NCI-H2029 treated with DMSO at 0.1 percent for 48 hours (cell line): ENCODE results near the gene ANTXR2.
"Not testable (repeated sequence)": the region's sequence is repeated elsewhere in the genome, so short reads cannot be mapped to it uniquely, and the experiment has no call there.

ENCODE experiments used
- DNase-seq: peaks from one replicate; lab custom pipeline; 2025; lab: John Stamatoyannopoulos, UW

Gene ANTXR2

DNA sequence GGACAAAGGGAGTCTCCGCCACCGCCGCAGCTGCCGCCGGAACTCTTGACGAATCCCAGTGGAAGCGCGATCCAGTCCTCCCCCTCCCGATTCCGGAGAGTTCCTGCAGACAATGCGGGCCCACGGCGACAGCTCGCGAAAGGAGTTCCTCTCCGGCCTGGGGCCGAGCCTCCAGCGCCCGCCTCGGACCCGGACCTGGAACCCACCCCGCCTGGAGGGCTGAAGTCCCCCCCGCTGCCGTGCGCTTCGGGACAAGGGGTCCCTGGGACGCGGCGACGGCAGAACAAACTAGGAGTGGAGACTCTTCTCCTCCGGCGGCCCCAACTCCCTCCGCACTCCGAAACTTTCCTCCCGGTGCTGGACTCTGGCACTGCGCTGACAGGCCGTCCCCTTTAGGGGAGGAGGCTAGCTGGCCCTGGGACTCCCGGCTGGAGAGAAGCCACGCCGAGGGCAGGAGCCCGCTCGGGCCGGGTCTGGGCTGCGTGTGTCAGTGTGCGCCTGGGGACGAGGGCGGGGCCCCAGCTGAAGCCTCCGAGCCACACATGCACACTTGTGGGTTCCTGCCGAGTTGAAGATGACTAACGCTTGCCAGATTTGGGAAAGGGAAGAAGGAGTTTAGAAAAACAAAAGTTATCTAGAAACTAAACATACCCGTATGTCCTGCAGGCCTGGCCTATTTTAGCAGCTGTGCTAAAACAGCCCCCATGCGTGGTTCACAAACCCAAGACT is at the start of gene ANTXR2:
TSS of gene ANTXR2 (minus strand) at position 486 of the 729 bp plus-strand sequence. CDS start 669 bp downstream, outside the sequence.
- no peak for DNase-seq

GRCh38 chr4:80121815-80122214 is 48.8 kb upstream of the ANTXR2 start:
- DNase-seq = not testable (repeated sequence)

DNA sequence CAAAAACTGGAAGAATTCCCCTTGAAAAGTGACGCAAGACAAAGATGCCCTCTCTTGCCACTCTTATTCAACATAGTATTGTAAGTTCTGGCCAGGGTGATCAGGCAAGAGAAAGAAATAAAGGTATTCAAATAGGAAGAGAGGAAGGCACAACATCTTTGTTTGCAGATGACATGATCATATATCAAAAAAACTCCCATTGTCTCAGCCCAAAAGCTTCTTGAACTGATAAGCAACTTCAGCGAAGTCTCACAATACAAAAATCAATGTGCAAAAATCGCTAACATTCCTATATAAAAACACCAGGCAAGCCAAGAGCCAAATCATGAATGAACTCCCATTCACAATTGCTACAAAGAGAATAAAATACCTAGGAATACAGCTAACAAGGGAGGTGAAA is 46.6 kb upstream of the ANTXR2 start:
- not testable (repeated sequence) for DNase-seq

DNA sequence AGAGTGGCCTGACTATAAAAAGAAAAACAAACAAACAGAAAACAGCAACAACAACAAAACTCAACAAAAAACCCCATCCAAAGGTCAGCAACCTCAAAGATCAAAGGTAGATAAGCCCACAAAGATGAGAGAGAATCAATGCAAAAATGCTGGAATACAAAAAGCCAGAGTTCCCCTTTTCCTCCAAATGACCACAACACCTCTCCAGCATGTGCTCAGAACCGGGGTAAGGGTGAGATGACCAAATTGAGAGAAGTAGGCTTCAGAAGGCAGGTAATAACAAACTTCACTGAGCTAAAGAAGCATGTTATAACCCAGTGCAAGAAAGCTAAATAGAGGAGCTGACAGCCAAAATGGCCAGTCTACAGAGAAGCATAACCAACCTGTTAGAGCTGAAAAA is 43.5 kb upstream of the ANTXR2 start:
- DNase-seq = no peak

- no peak for DNase-seq
These were observed 42.5 kb upstream of the ANTXR2 start for GRCh38 chr4:80115368-80116181.

DNA sequence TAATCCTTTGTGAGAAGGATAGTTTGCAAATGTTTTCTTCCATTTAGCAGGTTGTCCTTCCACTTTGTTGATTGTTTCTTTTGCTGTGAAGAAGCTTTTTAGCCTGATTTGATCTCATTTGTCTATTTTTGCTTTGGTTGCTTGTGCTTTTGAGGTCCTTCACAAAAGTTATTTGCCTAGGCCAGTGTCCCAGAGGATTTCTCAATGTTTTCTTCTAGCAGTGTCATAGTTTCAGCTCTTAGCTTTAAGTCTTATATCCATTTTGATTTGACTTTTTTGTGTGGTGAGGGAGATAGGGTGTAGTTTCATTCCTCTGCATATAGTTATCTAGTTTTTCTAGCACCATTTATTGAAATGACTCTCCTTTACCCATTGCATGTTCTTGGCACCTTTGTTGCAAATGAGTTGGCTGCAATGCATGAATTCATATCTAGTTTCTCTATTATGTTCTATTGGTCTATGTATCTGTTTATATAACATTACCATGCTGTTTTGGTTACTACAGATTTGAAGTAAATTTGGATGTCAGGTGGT is 41.8 kb upstream of the ANTXR2 start:
- no peak for DNase-seq

- DNase-seq = no peak
These were observed 40.6 kb upstream of the ANTXR2 start for GRCh38 chr4:80113615-80114014.

DNA sequence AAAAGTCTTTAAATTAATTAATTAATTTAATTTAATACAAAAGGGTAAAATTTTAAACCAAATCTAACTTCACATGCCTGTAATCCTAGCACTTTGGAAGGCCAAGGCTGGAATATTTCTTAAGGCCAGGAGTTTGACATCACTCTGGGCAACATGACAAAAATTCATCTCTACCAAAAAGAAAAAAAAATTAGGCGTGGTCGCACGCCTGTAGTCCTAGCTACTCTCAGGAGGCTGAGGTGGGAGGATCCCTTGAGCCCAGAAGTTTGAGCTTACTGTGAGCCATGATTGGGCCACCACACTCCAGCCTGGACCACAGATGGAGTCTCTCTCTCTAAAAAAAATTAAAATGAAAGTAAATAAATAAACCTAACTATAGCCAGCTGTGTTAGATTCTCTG is 39.2 kb upstream of the ANTXR2 start:
- DNase-seq = no peak

GRCh38 chr4:80111276-80111675 is 38.2 kb upstream of the ANTXR2 start:
- no peak for DNase-seq

DNA sequence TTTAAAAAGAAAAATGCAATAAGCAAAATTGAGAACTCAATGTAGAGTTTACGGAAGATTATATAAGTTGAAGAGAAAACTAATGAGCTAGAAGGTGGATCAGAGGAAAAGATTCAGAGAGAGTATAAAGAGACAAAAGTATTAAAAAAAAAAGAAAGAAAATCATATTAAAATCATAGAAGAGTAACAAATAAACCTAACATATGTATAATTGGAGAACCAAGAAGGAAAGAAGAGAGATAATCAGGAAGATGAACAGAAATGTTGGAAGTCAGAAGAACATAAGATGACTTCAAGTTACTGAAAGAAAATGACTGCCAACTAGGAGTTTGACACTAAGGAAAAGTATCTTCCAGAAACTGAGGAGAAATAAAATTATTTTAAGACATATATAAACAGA is 34.3 kb upstream of the ANTXR2 start:
- no peak for DNase-seq

GRCh38 chr4:80104927-80105326 is 31.9 kb upstream of the ANTXR2 start:
- no peak for DNase-seq

DNA sequence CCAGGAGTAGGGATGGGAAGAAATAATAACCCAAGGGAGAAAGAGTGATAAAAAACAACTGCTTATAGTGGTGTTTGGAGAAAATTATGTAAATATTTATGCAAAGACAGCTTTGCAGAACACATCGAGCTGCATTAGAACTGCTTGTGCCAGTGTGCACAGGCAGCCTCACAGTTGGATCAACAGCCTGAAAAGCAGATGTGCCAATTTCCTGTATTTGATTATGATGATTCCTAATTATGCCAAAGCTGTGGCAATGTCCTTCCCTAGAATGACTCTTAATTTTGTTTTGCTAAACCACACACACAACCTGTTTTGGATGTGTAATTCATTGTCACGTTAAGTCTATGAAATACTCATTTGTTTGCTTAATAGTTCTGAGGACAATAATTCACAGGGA is 30.6 kb upstream of the ANTXR2 start:
- DNase-seq = no peak

GRCh38 chr4:80101792-80102116 is 28.7 kb upstream of the ANTXR2 start:
- DNase-seq = no peak

- DNase-seq = no peak
These were observed 28.2 kb upstream of the ANTXR2 start for GRCh38 chr4:80101071-80101791.

GRCh38 chr4:80099671-80100070 is 26.6 kb upstream of the ANTXR2 start:
- DNase-seq = no peak

DNA sequence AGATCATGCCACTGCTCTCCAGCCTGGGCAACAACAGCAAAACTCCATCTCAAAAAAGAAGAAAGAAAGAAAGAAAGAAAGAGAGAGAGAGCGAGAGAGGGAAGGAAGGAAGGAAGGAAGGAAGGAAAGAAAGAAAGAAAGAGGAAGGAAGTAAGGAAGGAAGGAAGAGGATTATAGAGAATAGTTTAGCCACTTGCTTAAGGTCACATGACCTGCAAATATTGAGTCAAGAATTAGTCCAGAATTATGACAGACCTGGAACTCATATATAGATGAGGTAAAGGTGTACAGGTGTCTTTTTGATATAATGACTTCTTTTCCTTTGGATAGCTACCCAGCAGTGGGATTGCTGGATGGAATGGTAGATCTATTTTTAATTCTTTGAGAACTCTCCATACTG is 25.6 kb upstream of the ANTXR2 start:
- DNase-seq = no peak

- DNase-seq = no peak
These were observed 24.6 kb upstream of the ANTXR2 start for GRCh38 chr4:80097400-80098177.

GRCh38 chr4:80096175-80096850 is 23.3 kb upstream of the ANTXR2 start:
- DNase-seq = no peak

- DNase-seq = no peak
These were observed 21.2 kb upstream of the ANTXR2 start for GRCh38 chr4:80094191-80094590.

DNA sequence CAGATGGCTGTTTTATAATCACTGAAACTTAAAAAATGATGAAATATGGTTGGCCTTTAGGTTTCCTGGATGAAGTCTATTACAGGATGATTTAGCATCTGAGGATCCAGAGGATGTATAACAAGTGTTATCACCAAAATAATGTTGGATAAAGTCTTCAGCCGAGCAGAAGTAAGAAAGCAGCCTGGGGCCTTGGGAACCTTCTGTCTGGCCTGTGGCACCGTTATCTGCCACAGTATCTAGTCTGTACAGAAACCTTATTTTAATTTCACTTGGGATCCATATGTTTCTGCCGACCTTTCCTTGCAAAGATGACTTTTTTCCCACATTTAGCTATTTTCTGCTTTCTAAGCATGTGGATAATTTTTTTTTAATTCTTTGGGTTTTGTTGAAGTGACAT is 20.5 kb upstream of the ANTXR2 start:
- no peak for DNase-seq

GRCh38 chr4:80092847-80093246 is 19.8 kb upstream of the ANTXR2 start:
- no peak for DNase-seq
